Hematopoietic multipotent progenitor cell treated with erythropoietin and hydrocortisone succinate and interleukin-3 and kit ligand, for 4 days (in vitro differentiated cells): ENCODE measurements around the gene KIF21A.

Source experiments
- DNase-seq: peaks from one replicate; pipeline ENCODE4 v3.0.0-alpha.2; 2015

The KIF21A gene

DNA sequence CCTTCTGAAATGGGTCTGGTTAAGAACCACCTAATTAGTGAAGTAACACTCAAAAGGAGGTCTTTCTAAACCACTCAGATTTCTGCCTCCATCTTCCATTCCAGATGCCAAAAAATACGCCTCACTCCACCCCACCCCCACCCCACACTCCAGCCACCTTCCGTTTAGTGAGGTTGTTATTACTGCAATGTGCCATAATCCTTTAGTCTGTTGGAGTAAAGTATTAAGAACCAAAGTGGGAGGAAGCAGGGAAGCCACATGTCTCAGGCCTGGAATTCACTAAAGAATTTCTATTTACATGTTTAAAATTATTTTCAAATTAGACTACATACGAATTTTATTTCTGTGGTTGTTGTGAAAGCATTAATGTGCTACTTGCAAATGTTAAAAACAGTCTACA lies 7.4 kb downstream of the KIF21A start:
- DNase-seq = no peak

DNA sequence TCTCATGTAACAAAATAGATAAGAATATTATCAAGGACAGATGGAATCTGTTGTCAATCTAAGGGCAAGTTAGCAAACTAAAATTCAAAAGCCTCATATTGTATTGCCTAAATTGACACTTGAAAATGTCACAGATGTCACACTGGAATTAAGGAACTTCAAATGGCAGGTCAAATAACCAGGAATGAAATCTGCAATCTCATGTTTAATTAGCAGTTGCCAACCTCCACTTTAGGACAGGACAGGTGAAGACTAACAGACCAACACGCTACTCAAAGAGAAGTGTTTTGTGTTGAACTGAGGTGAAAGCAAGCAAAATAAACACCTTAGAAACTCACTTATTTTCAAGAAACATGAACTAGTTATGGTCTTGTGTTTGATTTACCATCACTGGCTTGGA lies 11.1 kb downstream of the KIF21A start:
- no peak for DNase-seq

DNA sequence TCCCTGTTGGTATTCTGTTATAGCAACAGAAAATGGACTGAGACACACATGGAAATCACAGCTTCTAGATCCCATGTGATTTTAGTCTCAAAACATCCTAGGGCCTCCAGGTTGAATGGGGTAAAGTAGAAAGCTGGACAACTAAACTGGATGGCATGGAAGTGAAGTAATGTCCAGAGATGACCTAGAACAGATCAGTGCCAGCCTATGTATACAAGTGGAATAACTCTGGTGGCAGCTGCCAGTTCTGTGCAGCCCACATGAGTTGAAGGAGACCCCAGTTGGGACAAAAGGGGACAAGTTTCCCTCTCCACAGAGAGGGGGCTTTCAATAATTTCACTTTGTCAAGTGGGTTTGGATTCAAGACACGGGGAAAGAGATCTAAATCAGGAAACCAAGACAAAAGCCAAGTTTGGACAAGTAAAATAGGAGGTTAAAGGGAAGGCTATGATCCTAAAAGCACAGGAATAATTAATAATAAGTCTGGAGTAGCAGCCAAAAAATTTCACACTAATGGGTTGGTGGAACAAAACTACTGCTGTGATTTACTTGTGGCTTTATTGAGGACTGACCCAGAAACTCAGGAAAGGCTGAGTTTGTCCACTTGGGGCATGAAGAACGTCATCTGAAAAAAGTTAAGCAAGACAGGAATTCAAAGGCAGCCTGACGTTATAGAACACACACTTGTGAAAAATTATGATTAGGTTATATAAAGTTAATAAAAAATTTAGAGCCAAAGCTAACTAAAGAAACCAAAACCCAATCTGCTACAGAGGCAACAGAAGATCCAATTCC lies 11.7 kb downstream of the KIF21A start:
- DNase-seq = no peak

DNA sequence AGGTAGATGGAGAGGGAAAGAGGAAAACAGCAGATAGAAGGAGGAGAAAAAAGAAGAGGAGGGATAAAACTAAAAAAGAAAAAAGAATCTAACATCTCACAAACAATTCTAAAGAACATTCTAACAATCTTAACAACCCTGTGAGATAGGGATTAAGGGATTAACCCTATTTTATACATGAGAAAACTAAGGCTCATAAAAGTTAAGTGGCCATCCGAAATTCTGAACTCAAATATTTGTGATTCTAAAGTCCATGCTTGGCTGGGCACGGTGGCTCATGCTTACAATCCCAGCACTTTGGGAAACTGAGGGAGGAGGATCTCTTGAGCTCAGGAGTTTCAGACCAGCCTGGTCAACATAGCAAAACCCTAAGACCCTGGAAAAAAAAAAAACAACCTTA lies 13.1 kb downstream of the KIF21A start:
- no peak for DNase-seq

DNA sequence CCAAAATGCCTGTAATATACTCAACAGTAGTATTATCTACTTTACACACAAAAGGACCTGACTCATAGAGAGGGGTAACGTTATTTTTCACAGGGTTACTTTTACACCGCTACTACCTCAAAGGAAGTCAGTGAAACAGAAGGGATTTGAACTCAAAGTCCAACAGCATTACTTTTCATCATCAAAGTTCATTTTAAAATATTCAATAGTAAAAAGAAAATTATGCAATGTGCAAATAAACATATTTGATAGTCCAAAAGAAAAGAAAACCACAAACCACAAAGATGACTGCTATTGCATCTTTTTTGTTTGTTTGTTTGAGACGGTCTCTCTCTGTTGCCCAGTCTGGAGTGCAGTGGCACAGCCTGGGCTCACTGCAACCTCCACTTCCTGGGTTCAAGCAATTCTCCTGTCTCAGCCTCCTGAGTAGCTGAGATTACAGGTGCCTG lies 15.5 kb downstream of the KIF21A start:
- DNase-seq = no peak

DNA sequence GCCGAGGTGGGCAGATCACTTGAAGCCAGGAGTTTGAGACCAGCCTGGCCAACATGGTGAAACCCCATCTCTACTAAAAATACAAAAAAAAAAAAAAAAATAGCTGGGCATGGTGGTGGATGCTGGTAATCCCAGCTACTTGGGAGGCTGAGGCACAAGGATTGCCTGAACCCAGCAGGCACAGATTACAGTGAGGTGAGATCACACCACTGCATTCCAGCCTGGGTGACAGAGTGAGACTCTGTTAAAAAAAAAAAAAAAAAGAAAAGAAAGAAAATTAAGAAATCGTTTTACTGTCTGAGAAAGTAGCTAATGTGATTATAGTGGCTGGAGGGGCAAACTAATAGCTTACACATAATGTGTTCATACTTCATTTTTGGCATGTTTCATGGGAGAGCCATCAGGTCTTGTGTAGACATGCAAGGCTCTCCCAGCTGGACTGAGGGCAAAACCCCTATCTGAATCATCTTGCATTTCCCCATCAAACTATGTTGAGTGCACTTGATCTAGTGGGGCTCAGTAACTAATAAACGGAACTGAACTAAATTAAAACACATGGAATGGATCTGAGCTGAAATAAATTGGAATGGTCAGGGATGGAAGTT lies 16.2 kb downstream of the KIF21A start:
- no peak for DNase-seq

DNA sequence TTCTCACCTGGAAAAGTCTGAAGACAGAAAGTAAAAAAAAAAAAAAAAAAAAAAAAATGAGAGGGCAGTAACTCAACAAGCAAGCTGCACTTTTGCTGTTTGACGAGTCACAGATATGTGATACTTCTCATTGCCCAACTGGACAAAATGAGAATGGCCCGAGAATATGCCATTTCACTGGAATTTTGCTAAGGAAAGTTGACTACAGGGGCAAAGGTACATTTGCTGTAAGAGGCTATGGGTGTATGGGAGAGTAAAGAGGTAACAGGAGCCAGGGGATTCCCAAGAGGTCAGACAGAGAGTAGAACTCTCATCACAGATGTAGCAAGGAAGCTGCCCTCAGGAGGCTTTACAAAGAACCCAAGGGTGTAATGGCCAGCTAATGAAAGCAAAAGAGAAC lies 22.9 kb downstream of the KIF21A start:
- no peak for DNase-seq

DNA sequence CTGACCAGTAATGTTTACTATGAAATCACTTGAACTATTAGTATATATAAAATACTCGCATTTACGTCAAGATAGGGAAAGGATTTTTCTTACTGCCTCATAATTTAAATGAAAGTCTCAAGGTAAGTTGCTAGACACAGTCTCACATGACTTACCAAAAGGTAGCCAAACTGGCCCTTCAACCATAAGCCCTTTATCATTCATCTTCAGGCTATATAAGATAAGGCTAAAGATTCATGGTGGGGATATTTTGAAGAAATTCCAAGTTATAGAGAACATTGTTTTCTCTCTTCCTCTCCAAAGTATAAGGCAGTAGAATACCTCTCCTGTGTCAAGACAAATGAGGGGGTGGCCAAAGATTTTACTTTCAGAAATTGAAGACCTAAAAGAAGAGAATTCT lies 23.4 kb downstream of the KIF21A start:
- DNase-seq = no peak

DNA sequence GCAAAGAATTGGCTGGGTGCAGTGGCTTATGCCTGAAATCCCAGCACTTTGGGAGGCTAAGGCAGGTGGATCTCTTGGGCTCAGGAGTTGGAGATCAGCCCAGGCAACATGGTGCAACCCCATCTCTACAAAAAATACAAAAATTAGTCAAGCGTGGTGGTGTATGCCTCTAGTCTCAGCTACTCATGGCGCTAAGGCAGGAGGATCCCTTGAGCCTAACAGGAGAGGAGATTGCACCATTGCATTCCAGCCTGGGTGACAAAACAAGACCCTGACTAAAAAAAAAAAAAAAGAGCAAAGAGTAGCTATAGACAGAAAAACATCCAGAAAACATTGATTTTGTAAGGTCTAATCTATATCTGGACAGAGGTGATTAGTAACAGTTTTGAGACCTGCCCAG lies 25.0 kb downstream of the KIF21A start:
- DNase-seq = no peak

DNA sequence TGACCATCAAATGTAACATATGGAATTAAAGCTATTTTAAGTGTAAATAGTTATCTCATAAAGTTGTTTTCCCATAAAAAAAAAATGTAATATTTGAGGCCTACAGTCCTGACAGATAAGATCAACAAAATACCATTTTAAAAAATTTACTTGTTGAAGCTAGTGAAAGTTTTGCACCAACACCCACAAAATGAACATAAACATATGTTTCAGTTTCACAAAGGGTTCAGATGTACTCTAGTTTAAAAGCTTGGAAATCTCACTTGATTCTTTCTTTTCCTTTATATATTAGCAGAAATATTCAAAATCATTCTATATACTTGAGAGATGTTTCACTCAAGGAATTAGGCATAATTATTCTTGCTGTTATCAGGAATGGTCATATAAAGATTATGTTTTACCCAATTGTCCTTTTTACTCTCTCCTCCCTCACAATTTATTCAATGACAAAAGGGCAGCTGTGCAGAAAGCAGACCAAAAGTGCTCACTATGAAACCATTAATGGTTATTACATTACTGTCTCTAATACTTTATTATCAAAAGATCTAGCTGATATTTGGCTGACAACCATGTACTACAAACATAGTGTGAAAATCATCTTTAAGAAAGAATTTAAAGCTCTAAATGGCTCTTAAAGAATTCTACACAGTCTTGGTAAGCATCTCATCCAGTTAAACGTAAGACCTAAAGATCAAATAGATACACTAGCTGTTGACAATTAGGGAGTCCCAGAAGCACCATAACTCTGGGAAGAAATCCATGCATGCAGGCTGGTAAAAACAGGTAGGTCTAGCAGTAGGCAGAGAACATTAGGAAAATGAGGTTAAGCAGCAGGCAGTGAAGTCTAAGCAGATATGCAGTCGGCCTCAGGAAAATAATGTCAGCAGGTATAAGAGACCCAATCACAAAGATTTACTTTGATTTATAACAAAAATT lies 28.8 kb downstream of the KIF21A start:
- DNase-seq = no peak

DNA sequence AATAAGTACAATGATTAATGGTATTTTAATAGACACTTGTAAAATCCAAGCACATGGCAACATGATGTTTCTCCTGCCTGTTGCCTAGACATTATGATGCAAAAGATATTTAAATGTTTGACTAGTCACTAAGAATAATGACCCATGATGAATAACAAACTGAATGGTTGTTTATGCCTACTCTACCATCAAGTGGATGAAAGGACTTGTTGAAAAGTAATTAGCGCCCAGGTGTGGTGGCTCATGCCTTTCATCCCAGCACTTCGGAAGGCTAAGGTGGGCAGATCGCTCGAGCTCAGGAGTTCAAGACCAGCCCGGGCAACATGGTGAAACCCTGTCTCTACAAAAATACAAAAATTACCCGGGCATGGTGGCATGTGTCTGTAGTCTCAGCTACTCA lies 30.7 kb downstream of the KIF21A start:
- DNase-seq = no peak

DNA sequence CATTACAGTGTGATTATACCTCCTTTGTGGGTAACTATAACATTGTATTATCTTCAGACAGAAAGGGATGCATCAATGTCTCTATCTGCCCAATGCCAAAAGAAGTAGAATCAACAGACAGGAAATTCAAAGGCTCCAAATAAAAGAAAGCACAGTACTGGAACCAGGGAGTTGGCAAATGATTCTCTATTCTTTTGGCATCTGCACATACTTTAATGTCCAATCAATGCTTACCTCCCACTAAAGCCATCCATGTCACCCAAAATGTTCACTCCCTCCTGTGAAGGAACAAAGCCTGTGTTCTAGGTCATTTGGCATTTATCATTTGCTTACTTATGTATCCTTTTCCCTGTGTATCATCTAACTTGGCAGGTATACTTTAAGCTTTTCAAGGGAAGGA lies 36.7 kb downstream of the KIF21A start:
- DNase-seq = no peak

DNA sequence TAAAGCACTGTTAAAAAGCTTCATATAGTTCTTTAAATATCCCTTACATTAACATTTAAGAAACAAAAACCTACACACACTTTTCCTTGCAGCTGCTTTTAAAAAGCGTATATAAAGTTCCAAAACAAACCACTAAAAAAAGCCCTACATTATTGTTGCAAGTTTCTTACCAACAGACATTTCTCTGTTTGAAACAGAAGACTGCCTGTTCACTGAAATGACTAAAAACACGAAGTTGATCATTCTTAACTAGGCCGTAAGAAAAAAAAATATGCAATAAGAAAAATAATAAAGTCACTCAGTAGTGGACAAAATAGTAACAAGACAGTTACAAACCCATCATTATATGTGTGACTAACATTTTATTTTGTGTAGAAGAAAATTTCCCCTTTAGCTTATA lies 37.3 kb downstream of the KIF21A start:
- no peak for DNase-seq

DNA sequence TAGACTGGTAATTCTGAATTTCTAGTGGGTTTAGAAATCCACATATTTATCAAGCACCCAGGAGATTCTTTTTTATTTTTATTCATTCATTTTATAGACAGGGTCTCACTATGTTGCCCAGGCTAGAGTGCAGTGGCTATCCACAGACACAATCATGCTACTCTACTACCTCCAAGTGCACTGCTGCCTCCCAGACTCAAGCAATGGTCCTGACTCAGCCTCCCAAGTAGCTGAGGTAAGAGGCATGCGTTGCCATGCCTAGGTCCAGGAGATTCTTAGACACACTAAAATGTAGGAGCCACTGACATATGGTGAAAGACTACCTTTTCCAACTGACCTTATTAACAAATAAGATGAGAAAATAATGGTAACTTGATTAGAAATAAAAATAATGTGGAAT lies 38.9 kb downstream of the KIF21A start:
- DNase-seq = no peak

DNA sequence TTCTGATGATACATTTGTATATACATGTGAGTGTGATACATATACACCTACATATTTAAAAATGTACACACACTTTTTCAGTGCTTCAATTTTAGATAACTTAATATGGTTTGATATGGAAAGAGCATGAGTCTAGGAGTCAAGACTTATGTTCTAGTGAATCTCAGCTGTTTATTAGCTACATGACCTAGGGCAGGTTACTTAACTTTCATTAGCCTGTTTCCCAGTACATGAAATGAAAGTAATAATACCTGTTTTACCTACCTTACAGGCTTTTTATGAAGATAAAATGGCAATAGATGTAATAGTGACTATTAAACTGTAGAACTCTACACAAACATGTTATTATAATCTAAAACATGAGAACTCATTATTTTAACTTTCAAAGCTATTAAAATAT lies 39.5 kb downstream of the KIF21A start:
- no peak for DNase-seq

DNA sequence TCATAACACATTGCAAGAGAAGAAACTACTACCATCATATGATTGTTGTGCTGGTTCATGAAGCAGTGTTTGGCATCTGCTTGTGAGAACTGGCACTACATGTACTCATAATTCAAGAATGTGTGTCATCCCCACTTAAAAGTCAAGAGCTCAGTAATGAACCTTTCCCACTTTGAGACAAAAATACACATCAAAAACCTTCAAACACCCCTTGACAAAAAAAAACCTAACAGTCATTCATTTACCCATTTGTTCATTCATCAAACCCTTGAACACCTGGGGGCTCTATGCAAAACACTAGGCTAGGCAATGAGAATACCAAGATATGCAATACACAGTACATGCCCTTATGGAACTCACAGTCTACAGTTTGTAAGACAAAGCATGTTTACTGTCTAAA lies 40.0 kb downstream of the KIF21A start:
- DNase-seq = no peak

DNA sequence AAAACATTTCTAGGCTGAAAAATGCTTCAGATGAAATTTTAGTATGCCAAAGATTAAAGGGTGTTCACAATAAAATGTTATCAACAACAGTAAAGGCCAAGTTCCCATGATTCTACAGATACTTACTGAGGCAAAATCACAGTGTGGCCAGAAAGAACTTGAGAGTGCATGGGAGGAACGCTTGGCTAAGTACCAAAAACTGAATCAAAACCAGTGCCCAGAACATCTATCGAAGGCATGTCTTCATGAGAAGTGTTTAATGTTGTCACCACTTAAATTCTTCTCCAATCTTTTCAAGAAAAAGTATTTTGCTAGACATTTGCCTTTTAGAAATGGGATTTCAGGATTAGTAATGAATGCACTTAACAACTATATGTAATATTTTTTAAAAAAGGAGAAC lies 41.5 kb downstream of the KIF21A start:
- no peak for DNase-seq

DNA sequence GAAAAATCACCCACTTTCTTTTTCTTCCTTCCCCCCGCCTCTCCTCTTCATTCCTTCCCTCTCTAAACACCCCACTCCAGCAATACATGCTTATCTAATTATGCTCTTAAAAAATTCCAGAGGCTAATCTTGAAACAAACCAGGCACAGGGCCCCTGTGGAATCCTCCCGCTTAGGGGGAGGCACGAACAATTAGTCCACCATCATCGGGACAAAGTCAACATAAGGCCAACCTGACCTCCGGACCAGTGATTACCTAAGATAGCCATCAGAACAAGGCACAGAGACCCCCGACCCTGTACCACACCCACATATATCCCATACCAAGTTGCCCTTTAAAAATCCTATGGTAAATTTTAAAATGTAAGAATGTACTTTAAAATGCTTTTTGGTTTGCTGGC lies 47.1 kb downstream of the KIF21A start:
- DNase-seq = no peak

DNA sequence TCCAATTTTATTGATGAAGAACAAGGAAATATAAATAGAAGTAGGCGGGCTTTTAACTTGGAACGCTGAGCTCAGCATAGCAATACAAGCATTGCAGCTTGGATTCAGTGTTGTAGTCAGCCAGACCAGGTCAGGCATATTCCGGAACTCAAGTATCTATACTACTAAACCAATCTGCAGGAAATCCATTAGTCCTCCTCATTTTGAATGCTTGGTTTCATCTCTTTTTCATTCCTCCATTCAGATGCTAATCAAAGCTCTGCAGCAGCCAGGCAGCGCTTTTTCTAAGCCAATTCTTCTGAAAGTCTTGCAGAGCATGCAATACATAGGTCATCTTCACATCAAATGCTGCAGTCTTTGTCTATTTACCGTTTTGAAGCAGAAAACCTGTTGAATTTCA lies 49.0 kb downstream of the KIF21A start:
- DNase-seq = no peak

DNA sequence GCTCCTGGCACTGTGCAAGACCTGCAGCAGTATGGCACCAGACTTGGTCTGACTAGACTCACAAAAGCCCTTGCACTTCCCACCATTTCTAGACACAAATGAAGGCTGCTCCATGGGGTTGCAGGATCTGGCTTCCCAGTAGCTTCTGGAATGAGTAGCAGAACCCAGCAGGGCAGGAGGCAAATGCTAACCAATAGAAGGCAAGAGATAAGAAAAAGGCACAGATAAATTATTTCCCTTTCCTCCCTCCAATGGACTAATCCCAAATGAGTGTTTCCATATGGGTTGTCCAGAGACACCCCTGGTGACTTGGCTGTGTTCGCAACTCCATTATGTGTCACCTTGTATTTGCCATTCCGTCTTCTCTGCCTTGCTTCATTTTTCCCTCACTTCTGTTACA lies 49.7 kb downstream of the KIF21A start:
- DNase-seq = no peak

DNA sequence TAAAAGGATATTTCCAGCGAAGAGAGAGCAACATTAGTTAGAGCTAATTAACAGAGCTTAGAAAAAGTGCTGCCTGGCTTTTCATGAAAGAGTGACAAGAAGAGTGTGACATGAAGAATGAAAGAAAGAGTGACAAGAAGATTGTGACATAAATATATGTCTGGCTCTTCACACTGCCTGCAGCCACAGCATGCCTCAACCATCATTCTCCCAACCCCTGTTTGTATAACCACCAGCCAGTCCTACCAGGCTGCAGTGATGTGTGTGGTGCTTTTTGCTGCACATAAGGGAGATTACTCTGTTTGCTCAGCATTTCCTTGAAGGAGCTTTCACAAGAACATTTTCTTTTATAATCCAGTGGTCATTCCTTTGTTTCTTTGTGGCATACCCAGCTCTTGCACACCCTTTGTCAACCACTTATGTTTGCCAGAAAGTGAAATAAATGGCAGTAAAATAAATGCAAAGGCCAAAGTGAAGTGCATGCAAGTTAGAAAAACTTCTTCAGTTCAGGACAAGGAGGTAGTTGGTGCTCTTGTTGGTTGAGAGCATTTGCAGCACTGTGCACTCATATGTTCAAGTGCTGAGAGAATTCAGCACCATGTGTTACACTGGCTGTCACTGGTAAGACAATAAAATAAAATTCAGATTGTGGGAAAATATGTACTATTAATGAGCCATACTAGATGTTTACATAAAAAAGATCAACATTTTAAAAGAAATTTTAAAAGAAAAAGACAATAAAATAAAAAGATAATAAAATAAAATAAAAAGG lies 50.6 kb downstream of the KIF21A start:
- no peak for DNase-seq

DNA sequence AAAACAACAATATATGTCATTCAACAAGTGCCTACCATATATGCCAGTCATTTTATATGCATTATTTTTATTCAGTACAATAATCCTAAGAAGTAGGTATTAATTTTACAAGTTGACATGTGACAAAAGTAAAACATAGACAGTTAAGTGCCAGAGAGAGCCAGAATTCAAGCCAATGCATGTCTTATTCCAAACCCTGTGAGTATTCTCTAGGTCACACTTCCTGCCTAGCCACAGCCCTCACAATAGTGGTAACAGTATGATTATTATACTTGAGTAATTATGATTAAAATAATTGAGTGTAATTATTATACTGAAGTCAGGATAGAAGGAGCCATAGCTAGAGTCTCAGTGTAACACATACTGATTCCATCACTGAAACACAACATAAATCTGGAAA lies 52.2 kb downstream of the KIF21A start:
- DNase-seq = no peak
